DND-41 (cell line): Measurements from ENCODE around the gene CACHD1.

Source experiments
- EZH2 ChIP-seq: IDR thresholded peaks from 3 replicates; pipeline ENCODE4 v1.6.1; 2012; ENCODE audit warnings: borderline replicate concordance, low read depth, mild to moderate bottlenecking, moderate library complexity, low read length, inconsistent platforms; ENCODE audit not compliant: severe bottlenecking
- TF ChIP-seq, protein P1 (sequence below): IDR thresholded peaks from 2 replicates; pipeline ENCODE4 v1.5.1; 2012; ENCODE audit warnings: borderline replicate concordance, low read length, moderate library complexity, mild to moderate bottlenecking; ENCODE audit not compliant: poor library complexity, severe bottlenecking; ENCODE audit errors: extremely low read depth

DNA sequence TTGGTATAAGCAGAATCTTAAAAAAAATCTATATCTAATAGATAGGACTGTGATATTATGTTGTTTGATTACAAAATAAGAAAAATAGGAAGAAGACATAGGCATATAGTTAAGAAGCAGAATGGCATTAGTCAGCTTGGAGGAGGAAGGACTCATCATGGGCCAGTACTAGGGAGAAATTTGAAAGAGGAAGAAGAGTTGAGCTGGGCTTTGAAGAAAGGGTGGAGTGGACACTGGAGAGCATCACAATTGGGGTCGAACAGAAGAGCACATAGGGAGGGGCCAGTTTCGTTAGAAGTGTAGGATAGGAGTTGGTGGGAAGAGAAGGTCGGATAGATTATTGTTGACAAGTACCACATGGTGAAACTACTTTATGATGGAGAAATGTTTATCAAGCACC lies 129.3 kb downstream of the CACHD1 start:
- TF ChIP-seq, protein P1, sequence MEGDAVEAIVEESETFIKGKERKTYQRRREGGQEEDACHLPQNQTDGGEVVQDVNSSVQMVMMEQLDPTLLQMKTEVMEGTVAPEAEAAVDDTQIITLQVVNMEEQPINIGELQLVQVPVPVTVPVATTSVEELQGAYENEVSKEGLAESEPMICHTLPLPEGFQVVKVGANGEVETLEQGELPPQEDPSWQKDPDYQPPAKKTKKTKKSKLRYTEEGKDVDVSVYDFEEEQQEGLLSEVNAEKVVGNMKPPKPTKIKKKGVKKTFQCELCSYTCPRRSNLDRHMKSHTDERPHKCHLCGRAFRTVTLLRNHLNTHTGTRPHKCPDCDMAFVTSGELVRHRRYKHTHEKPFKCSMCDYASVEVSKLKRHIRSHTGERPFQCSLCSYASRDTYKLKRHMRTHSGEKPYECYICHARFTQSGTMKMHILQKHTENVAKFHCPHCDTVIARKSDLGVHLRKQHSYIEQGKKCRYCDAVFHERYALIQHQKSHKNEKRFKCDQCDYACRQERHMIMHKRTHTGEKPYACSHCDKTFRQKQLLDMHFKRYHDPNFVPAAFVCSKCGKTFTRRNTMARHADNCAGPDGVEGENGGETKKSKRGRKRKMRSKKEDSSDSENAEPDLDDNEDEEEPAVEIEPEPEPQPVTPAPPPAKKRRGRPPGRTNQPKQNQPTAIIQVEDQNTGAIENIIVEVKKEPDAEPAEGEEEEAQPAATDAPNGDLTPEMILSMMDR = no peak
- no peak for TF ChIP-seq EZH2
